GM12865 (cell line): ENCODE measurements around the gene RASEF.

Experiments used
- DNase-seq: peaks from one replicate; pipeline ENCODE4 v3.0.0; 2010; ENCODE audit warnings: low read depth
- H3K4me3 ChIP-seq: 2 replicates; pipeline ENCODE4 v1.5.1; 2011; ENCODE audit warnings: mild to moderate bottlenecking, low read depth, low read length, control low read depth
- TF ChIP-seq, protein P1 (sequence below): IDR thresholded peaks from 2 replicates; pipeline ENCODE4 v1.5.1; 2011; ENCODE audit warnings: low read length, control low read depth, low read depth, inconsistent platforms; ENCODE audit not compliant: insufficient read depth; ENCODE audit errors: missing control alignments

The RASEF gene

DNA sequence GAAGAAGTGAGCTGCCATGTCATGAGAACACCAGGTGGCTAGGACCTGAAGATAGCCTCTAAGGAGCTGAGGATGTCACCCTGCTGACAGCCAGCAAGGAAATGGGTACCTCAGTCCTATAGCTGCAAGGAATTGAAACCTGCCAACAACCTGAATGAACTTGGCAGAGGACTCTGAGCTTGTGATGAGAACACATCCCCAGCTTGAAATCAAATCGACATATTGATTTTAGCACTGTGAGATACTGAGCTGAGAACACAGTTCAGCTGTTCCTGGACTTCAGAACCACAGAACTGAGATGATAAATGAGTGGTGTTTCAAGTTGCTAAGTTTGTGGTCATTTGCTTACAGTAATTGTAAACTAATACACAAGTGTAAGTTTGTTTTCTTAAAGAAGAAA, 5.5 kb upstream of the RASEF start:
- no peak for DNase-seq
- H3K4me3 ChIP-seq, result no peak overlapping the region
- TF ChIP-seq, protein P1, sequence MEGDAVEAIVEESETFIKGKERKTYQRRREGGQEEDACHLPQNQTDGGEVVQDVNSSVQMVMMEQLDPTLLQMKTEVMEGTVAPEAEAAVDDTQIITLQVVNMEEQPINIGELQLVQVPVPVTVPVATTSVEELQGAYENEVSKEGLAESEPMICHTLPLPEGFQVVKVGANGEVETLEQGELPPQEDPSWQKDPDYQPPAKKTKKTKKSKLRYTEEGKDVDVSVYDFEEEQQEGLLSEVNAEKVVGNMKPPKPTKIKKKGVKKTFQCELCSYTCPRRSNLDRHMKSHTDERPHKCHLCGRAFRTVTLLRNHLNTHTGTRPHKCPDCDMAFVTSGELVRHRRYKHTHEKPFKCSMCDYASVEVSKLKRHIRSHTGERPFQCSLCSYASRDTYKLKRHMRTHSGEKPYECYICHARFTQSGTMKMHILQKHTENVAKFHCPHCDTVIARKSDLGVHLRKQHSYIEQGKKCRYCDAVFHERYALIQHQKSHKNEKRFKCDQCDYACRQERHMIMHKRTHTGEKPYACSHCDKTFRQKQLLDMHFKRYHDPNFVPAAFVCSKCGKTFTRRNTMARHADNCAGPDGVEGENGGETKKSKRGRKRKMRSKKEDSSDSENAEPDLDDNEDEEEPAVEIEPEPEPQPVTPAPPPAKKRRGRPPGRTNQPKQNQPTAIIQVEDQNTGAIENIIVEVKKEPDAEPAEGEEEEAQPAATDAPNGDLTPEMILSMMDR, result no peak

DNA sequence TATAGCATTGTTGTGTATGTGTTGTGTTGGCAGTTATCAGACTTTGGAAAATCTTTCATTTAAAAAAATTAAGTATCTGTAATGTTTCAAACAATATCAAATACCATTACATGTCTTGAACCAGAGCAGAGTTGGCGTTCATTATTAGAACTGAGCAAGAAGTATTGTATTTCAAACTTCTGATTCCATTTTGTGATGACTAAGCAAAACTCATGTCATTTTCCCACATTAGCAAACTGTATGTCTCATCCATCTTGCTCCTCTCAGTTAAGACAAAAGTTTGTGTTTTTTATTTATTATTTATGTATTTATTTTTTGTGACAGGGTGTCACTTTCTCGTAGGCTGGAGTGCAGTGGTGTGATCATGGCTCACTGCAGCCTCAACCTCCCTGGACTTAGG, 4.6 kb upstream of the RASEF start:
- DNase-seq, result no peak
- TF ChIP-seq, protein P1, result no peak

DNA sequence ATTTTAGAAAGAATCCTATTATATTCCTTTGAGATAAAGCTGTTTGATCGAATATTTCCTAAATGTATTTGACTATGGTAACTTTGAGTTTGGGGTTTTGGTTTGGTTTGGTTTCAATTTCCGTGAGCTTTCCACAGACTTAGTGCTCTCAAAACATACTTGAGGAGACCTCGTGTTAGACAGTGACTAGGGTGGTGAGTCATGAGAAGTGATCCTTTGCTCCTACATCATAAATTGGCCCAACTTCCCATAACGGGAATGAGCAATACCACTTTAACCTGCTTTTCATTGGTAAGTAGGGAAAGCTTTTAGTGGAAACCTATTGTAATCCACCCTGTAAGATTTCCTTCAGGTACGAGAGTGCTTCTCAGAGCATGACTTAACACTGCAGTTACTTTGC, 3.8 kb upstream of the RASEF start:
- TF ChIP-seq, protein P1, result no peak
- no peak for DNase-seq
- H3K4me3 ChIP-seq, result no peak overlapping the region

More for the DNA sequence above, 4.6 kb upstream of the RASEF start:
- no peak overlapping the region for H3K4me3 ChIP-seq

DNA sequence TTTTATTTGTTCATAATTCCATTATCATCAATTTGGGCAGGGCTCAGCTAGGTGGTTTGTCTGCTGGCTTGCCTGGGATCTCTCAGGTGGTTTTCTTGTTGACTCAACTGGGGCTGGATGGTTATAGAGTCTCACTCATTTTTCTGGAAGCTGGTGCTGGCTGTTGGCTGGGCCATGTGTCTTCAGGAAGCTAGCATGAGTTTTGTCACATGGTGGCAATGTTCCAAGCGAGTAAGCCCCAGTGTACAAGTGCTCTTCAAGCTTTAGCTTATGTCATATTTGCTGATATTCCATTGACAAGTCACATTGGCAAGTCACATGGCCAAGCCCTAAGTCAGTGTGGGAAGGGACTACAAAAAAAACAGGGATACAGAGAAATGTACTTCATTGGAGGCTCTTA, 2.3 kb upstream of the RASEF start:
- no peak for DNase-seq
- TF ChIP-seq, protein P1, result no peak
- no peak overlapping the region for H3K4me3 ChIP-seq

DNA sequence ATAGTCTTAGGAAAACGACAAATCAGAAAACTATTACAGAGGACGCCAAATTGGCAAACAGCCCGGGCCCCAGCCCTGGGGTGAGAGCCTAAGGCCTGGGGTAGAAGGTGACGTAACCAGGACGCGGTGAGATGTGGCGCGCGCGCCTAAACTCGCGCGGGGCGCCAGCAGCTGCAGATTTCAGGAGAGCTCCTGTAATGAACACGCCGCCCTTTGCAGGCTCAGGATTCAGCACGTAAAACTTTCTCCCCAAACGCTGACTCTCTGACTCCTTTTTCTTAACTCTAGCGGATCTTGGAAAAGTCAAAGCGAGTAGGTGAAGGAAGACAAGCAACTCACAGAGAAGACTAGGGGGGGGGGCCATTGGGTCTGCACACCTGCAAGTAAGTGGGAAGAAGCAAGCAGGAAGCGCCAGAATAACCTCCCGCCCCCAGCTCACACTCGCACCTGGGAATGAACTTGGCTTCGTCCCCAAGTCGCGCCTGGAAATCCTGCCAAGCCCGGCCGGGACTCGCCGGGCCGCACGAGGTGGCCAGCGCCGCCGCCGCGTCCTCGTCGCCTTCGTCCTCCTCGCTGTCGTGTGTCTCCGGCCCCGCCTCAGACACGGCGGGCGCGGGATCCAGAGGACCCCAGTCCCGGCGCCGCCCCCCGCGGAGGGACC, 822 bp downstream of the RASEF start:
- DNase-seq, result no peak
- no peak overlapping the region for H3K4me3 ChIP-seq
- TF ChIP-seq, protein P1, result no peak

DNA sequence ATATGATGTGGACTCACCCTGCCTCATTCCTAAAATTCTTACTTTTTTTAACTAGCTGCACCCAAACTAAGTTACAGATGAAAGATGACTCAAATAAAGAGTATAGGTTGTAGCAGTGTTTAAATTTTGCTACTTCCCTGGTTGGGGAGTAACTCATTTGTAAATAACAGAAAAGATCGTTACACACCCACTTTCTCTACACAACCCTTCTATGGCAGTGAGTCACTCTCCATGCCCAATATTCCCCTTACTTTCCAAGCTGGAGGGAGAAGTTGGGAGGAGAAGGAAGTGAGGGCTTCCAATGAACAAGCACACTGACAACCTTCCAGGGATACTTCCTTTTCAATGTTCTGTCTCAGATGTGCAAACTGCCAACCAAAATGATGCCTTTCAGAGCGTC, 1.9 kb downstream of the RASEF start:
- H3K4me3 ChIP-seq, result no peak overlapping the region
- no peak for DNase-seq
- TF ChIP-seq, protein P1, result no peak

DNA sequence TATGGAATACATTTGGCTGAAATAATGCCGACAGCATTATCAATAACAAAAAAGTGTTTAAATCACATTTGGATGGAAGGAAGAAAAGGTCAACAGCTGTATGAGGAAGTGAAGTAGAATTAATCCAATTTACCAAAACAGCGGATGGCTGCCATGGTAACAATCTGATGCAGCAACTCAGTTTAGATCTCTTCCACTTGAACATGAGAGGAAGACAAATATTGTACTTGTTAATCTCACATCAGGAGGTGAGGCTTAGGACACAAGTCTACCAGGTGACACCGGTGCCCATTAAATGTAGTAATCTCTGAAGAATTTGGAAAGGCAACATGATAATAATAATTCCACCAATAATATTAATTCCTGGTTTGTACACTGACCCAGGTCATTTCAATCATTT, 2.4 kb downstream of the RASEF start:
- DNase-seq, result no peak
- H3K4me3 ChIP-seq, result no peak overlapping the region
- TF ChIP-seq, protein P1, result no peak
